Upper lobe of left lung (tissue), 4 donors: ENCODE measurements around the gene ADGRD1.

ENCODE experiments used
- POLR2AphosphoS5 ChIP-seq, 2 donors: sonication (generic); formaldehyde crosslinking; IDR thresholded peaks; one replicate each; pipeline ENCODE4 v1.5.1; 2017; ENCODE audit warnings: antibody characterized with exemption in 2 of 2
- TF ChIP-seq, protein P1 (sequence below), 6 experiments: fragments of 450-650 bp in 4 of 6; fragments of 200-600 bp in 2 of 6; sonication (generic) in 2 of 6; IDR thresholded peaks; one replicate each; pipeline ENCODE4 v1.5.1; 2016 to 2019; ENCODE audit warnings: antibody characterized with exemption in 6 of 6

DNA sequence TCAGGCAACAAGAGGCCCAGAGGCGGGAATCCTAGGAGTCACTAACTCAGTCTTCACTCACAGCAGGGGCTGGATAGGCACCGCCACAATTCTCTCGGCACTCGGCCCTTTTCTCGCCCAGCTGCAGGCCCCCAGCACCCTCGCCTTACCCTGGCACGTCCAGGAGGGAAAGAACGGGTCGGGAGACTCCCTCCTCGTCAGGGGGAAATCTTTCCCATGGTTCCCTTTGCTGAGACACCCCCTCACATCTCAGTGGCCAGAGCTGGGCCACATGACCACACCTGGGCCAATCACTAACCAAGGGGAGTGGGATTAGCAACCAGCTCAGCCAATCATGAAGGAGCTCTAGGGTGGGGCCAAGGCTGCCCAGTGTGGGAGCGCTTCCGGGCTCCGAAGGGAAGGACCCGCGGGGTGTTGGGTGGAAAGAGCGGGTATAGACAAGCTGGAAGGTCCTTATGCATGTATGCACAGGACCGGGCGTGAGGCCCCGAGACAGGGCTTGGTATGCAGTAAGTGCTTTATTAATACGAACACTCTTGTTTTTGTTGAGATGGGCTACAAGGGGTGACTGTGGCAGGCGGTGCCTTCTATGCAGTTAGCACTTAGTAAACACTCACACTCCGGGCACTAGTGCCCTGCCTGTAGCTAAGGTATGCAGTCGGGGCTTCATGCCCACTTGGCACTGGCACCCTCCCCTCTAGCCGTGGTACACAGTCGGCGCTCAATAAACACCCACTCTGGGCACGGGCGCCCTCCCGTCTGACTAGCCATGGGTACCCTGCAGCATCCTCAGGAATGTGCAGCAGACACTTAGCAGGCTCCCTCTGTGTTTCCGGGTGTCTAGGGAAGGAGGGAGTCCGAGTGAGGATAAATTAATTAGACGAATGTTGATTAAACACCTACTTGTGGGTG is 40.3 kb downstream of the ADGRD1 start:
- TF ChIP-seq, protein P1, sequence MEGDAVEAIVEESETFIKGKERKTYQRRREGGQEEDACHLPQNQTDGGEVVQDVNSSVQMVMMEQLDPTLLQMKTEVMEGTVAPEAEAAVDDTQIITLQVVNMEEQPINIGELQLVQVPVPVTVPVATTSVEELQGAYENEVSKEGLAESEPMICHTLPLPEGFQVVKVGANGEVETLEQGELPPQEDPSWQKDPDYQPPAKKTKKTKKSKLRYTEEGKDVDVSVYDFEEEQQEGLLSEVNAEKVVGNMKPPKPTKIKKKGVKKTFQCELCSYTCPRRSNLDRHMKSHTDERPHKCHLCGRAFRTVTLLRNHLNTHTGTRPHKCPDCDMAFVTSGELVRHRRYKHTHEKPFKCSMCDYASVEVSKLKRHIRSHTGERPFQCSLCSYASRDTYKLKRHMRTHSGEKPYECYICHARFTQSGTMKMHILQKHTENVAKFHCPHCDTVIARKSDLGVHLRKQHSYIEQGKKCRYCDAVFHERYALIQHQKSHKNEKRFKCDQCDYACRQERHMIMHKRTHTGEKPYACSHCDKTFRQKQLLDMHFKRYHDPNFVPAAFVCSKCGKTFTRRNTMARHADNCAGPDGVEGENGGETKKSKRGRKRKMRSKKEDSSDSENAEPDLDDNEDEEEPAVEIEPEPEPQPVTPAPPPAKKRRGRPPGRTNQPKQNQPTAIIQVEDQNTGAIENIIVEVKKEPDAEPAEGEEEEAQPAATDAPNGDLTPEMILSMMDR (IDR thresholded peaks at IDR 0.05), result no peak
- no peak for TF ChIP-seq POLR2AphosphoS5 (IDR thresholded peaks at IDR 0.05)
